SU-DHL-6 (cell line): ENCODE measurements around the gene B4GALT1.
A peak's percentile ranks its signal among the peaks of the same experiment; 100 is the strongest.

Experiments
- H2AFZ ChIP-seq: fragments of 200-600 bp; sonication (generic); 2 replicates; pipeline ENCODE4 v1.6.1; 2014; ENCODE audit warnings: low read depth, mild to moderate bottlenecking, moderate library complexity, mixed read lengths, antibody characterized with exemption, low read length; ENCODE audit not compliant: severe bottlenecking
- H3F3A ChIP-seq: fragments of 200-600 bp; shearing (Covaris generic); 2 replicates; pipeline ENCODE4 v1.6.0; 2016; ENCODE audit warnings: antibody characterized with exemption, mild to moderate bottlenecking; ENCODE audit not compliant: insufficient read depth
- H3K27ac ChIP-seq: fragments of 200-600 bp; sonication (generic); 2 replicates; pipeline ENCODE4 v1.5.1; 2016; ENCODE audit warnings: low read depth, mild to moderate bottlenecking, low read length, moderate library complexity, mixed read lengths
- H3K27me3 ChIP-seq: fragments of 200-600 bp; sonication (generic), shearing (Covaris generic); 2 replicates; pipeline ENCODE4 v1.6.0; 2014; ENCODE audit warnings: mild to moderate bottlenecking, low read length
- H3K36me3 ChIP-seq: fragments of 200-600 bp; sonication (generic); 2 replicates; pipeline ENCODE4 v1.6.1; 2014; ENCODE audit warnings: mild to moderate bottlenecking, low read length, mixed read lengths
- H3K4me2 ChIP-seq: fragments of 300-600, 200-600 bp; shearing (Covaris generic), sonication (generic); 2 replicates; pipeline ENCODE4 v1.6.0; 2014; ENCODE audit warnings: low read length, low read depth, mild to moderate bottlenecking; ENCODE audit not compliant: poor library complexity, severe bottlenecking
- H3K4me3 ChIP-seq: fragments of 200-600 bp; sonication (generic); 2 replicates; pipeline ENCODE4 v1.5.1; 2014; ENCODE audit warnings: antibody characterized with exemption, low read length, mild to moderate bottlenecking, mixed read lengths; ENCODE audit not compliant: insufficient read depth, poor library complexity, severe bottlenecking
- H3K79me2 ChIP-seq: fragments of 200-600 bp; sonication (generic); 2 replicates; pipeline ENCODE4 v1.6.1; 2014; ENCODE audit warnings: mild to moderate bottlenecking, low read length, moderate library complexity; ENCODE audit not compliant: insufficient read depth
- H3K9ac ChIP-seq: fragments of 200-600 bp; sonication (generic); 2 replicates; pipeline ENCODE4 v1.7.0; 2014; ENCODE audit warnings: mild to moderate bottlenecking, low read length
- H3K9me2 ChIP-seq: fragments of 200-600 bp; sonication (generic); replicated peaks from 2 replicates; pipeline ENCODE4 v1.6.1; 2014; ENCODE audit warnings: low read length; ENCODE audit not compliant: insufficient read depth
- H3K9me3 ChIP-seq: fragments of 200-600 bp; sonication (generic); 2 replicates; pipeline ENCODE4 v1.6.1; 2014; ENCODE audit warnings: low read length, mixed read lengths; ENCODE audit not compliant: insufficient read depth
- H4K20me1 ChIP-seq: fragments of 200-600 bp; sonication (generic); 2 replicates; pipeline ENCODE4 v1.6.1; 2014; ENCODE audit warnings: low read depth, mild to moderate bottlenecking, antibody characterized with exemption, low read length, moderate library complexity, mixed read lengths
- EZH2phosphoT487 ChIP-seq: fragments of 200-600 bp; sonication (generic), shearing (Covaris generic); conservative IDR thresholded peaks from 2 replicates; pipeline ENCODE4 v1.6.1; 2018; ENCODE audit warnings: mild to moderate bottlenecking, antibody characterized with exemption, low read length, moderate library complexity, mixed read lengths
- TF ChIP-seq, protein P1 (sequence below): fragments of 200-600 bp; sonication (generic); IDR thresholded peaks from one replicate; pipeline ENCODE4 v1.5.1; 2017; ENCODE audit warnings: antibody characterized with exemption, mild to moderate bottlenecking, low read length, moderate library complexity; ENCODE audit not compliant: insufficient read depth, poor library complexity, severe bottlenecking

Gene B4GALT1

DNA sequence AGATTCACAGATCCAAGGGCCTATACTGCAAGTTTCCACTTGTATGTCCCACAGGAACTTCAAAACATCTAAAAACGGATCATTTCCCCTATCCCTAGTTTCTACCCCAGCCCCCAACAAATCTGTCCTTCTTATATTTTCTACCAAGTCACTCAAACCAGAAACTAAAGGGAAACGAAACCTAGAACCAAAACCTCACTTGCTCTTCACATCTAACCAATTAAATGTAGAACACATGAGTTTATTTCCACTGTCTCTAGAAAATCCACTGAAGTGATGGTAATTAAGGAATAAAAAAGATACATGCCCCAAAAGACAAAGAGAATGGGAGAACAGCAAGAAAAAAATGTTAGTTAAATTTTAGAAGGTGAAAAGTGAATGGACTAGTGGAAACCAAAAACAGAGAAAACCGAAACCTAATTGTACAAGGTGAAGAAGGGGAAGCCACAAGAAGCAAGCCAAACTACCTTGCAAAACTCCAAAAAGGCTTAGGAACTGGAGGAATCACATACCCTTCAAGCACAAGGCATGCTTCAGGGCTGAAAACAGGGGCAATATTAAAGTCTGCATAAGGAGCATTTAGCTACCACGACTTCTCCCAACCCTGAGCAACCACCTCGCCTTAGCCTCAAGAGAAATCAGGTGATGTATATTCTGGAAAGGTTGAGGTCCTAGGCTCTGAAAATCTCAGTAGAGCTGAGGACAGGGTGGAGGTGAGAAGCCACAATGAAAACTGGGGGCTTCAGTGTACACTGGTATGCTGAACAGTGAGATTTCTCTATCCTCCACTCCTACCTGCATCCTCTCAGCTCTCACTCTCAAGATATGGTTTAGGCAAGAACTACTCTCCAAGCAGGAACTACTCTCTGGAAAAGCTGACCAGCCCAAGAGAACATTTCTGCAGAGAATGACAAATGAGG is 101.7 kb downstream of the B4GALT1 start:
- Histone ChIP-seq H3K36me3 (peaks cover 35% of the 10 kb centered on the region; the same call in 1 of the 2 replicates), H3K27me3 (no peaks in the 10 kb centered on the region), H3K9ac (no peak overlapping the region), H3K9me2 (no peaks in the 10 kb centered on the region), H3F3A (peaks cover 3% of the 10 kb centered on the region; the same call in 1 of the 2 replicates), H2AFZ (no peak overlapping the region), H3K4me3 (no peak overlapping the region), H3K9me3 (no peaks in the 10 kb centered on the region), H3K79me2 (peaks cover under 1% of the 10 kb centered on the region; the same call in 1 of the 2 replicates), H3K27ac (peak overlapping the region; percentile 5), H3K4me2 (peak overlapping the region; percentile 11), H4K20me1 (no peaks in the 10 kb centered on the region)
- TF ChIP-seq, protein P1, sequence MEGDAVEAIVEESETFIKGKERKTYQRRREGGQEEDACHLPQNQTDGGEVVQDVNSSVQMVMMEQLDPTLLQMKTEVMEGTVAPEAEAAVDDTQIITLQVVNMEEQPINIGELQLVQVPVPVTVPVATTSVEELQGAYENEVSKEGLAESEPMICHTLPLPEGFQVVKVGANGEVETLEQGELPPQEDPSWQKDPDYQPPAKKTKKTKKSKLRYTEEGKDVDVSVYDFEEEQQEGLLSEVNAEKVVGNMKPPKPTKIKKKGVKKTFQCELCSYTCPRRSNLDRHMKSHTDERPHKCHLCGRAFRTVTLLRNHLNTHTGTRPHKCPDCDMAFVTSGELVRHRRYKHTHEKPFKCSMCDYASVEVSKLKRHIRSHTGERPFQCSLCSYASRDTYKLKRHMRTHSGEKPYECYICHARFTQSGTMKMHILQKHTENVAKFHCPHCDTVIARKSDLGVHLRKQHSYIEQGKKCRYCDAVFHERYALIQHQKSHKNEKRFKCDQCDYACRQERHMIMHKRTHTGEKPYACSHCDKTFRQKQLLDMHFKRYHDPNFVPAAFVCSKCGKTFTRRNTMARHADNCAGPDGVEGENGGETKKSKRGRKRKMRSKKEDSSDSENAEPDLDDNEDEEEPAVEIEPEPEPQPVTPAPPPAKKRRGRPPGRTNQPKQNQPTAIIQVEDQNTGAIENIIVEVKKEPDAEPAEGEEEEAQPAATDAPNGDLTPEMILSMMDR: no peak
- no peak for TF ChIP-seq EZH2phosphoT487
